ENCODE results near the gene COL4A6. TPM values are rescaled to one million over a fixed set of nuclear protein-coding genes. Genes with fewer than 3 reads are reported as not detected.
A peak's percentile ranks its signal among the peaks of the same experiment; 100 is the strongest.

COL4A6 gene
- total and polyA plus RNA-seq, 2 of the 8 experiments (the other 6 are each of a cell fraction or from before 2014, with no cell fraction given): 5.9 to 11.8 TPM

DNA sequence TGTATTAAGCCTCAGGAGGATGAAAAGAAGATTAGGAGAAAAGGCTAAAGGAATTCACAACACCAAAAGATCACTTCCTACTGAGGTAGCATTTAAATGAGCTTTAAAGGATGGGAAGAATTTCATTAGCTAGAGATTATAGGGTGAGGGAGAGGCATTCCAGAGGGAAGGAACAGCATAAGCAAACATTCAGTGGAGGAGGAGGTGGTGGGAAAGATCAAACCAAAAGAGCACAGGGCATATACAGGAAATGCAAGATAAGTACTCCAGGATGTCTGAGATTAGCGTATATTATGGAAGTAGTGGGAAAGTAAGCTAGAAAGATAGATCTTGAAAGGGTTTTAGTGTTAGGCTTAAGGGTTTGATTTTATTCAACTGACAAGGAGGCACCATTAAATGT is 84.8 kb downstream of the COL4A6 start:
- no peak for FAIRE-seq
- Histone ChIP-seq H4K5ac (ENCODE audit: insufficient read length, low read depth, low read length) (no peak overlapping the region), H2BK12ac (ENCODE audit: low read depth, low read length) (no peak overlapping the region), H3K4ac (replicated peaks; ENCODE audit: insufficient read length, low read depth, low read length) (no peak overlapping the region), H3K79me1 (ENCODE audit: low read depth, low read length) (no peaks in the 10 kb centered on the region), H2AFZ (ENCODE audit: low read length) (no peak overlapping the region), H3K9me3 (ENCODE audit: insufficient read depth in 2 of 2, low read depth in 1 of 2, low read length in 1 of 2) (no peaks in the 10 kb centered on the region), H3K79me2 (ENCODE audit: control insufficient read depth in 1 of 2, insufficient read depth in 2 of 2, low read length in 2 of 2) (no peaks in the 10 kb centered on the region), H2BK120ac (replicated peaks; ENCODE audit: low read depth, low read length) (no peak overlapping the region), H3K4me2 (ENCODE audit: insufficient read depth in 1 of 2, low read depth in 2 of 2, low read length in 2 of 2) (no peak overlapping the region), H3K27ac (ENCODE audit: low read depth, low read length) (no peak overlapping the region), H3K4me3 (ENCODE audit: extremely low read depth in 1 of 4, insufficient read depth in 2 of 4, low read depth in 3 of 4, low read length in 4 of 4) (no peak overlapping the region), H3K14ac (ENCODE audit: insufficient read length) (no peak overlapping the region), H2BK20ac (ENCODE audit: low read length) (no peak overlapping the region), H4K91ac (replicated peaks; ENCODE audit: insufficient read length, low read length) (no peak overlapping the region), H2AK5ac (ENCODE audit: low read depth, low read length) (no peak overlapping the region), H3K18ac (ENCODE audit: extremely low read depth, low read length) (no peak overlapping the region), H4K20me1 (replicated peaks in 1 of 2; ENCODE audit: control insufficient read depth in 1 of 2, insufficient read depth in 2 of 2, low read length in 2 of 2) (no peaks in the 10 kb centered on the region), H2BK5ac (ENCODE audit: low read depth, low read length) (no peak overlapping the region), H3K9ac (replicated peaks in 1 of 4; ENCODE audit: extremely low read depth in 1 of 4, low read depth in 3 of 4, low read length in 3 of 4) (no peak overlapping the region), H3K36me3 (ENCODE audit: control insufficient read depth in 2 of 4, insufficient read depth in 4 of 4, low read length in 3 of 4) (no peaks in the 10 kb centered on the region), H2BK15ac (ENCODE audit: low read length) (no peak overlapping the region), H4K8ac (ENCODE audit: extremely low read depth, insufficient read depth, low read length) (no peak overlapping the region), H3K27me3 (replicated peaks in 1 of 4; ENCODE audit: control insufficient read depth in 3 of 4, extremely low read depth in 1 of 4, insufficient read depth in 3 of 4, low read length in 3 of 4) (no peaks in the 10 kb centered on the region), H3K23ac (ENCODE audit: insufficient read length) (no peak overlapping the region), H3K23me2 (ENCODE audit: low read depth, low read length) (no peaks in the 10 kb centered on the region), H3K56ac (replicated peaks; ENCODE audit: insufficient read length, low read depth, low read length) (no peak overlapping the region), H3K4me1 (replicated peaks in 1 of 4; ENCODE audit: control insufficient read depth in 3 of 4, insufficient read depth in 4 of 4, low read length in 3 of 4) (peaks cover 0 to 12% (median 2%) of the 10 kb centered on the region in 4 experiments; a peak in 2 of 7 replicates)
- POLR2A ChIA-PET (ENCODE audit: partially characterized antibody): no interaction called here
- 94 to 100% methylated on average over 1 of the region's 1 CpG for WGBS, 2 experiments (ENCODE audit: extremely low coverage in 1 of 2, insufficient coverage in 1 of 2, insufficient read length in 1 of 2, insufficient replicate concordance in 2 of 2, low coverage in 1 of 2, low lambda C conversion rate in 2 of 2, missing lambda C conversion rate in 1 of 2)
- CTCF ChIA-PET (ENCODE audit: partially characterized antibody): interaction anchor here (1.4 to 1.6 kb wide), 2 partner anchors 14 to 129 kb away, joined by 4 read pairs; no protein-coding TSS in a partner anchor
- no peak for DNase-seq (ENCODE audit: low read depth in 1 of 2, low spot score in 2 of 2)
- TF ChIP-seq POLR2AphosphoS5 (IDR thresholded peaks at IDR 0.05; ENCODE audit: low read depth, low read length): no peak
- TF ChIP-seq BACH1 (IDR thresholded peaks at IDR 0.05; ENCODE audit: low read length): no peak
- TF ChIP-seq POLR2A (IDR thresholded peaks at IDR 0.05; ENCODE audit: control extremely low read depth in 1 of 2, low read depth in 2 of 2, low read length in 2 of 2): no peak
- TF ChIP-seq, protein P1, sequence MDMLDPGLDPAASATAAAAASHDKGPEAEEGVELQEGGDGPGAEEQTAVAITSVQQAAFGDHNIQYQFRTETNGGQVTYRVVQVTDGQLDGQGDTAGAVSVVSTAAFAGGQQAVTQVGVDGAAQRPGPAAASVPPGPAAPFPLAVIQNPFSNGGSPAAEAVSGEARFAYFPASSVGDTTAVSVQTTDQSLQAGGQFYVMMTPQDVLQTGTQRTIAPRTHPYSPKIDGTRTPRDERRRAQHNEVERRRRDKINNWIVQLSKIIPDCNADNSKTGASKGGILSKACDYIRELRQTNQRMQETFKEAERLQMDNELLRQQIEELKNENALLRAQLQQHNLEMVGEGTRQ (IDR thresholded peaks at IDR 0.05; ENCODE audit: low read length): no peak
- 0 out of 2 replicates have a peak, but pooled peaks have one; percentile 20 for TF ChIP-seq TEAD4 (IDR thresholded peaks at IDR 0.05; ENCODE audit: low read depth, low read length)
- no peak for TF ChIP-seq TCF12 (IDR thresholded peaks at IDR 0.05; ENCODE audit: low read depth, low read length)

Measured in H1 (cell line).